GM18498 (cell line): ENCODE measurements around the gene SLCO4A1.
"Not testable (repeated sequence)": the region's sequence is repeated elsewhere in the genome, so short reads cannot be mapped to it uniquely, and the experiment has no call there.

Source experiments
- ATAC-seq: cut with Tn5 transposase; IDR thresholded peaks from one replicate; pipeline ENCODE4 v1.9.1; 2021; ENCODE audit warnings: mild to moderate bottlenecking, moderate library complexity; ENCODE audit not compliant: unreplicated experiment

SLCO4A1 gene

GRCh38 chr20:62679978-62680589 is 37.8 kb downstream of the SLCO4A1 start:
- no peak for ATAC-seq

GRCh38 chr20:62682912-62683517 is 40.7 kb downstream of the SLCO4A1 start:
- ATAC-seq: no peak

- not testable (repeated sequence) for ATAC-seq
Measured at GRCh38 chr20:62683660-62684322, 41.5 kb downstream of the SLCO4A1 start.

DNA sequence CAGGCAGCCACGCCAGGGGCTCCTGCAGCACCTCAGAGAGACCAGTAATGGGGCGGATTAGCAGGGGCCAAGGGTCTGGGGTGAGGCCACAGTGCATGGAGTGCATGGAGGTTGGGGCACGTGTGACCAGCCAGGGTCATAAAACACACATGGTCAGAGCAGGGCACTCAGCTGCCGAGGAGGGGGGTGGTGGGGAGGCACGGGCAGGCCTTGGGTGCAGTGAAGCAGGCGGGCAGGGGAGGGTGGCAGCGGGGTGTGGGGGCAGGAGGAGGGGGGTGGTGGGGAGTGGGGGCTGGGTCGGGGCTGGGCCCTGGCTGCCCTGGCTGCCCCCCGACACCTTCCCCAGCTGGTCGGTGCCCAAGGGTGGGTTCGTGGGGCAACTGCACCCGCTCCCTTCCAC is 42.7 kb downstream of the SLCO4A1 start:
- no peak for ATAC-seq

DNA sequence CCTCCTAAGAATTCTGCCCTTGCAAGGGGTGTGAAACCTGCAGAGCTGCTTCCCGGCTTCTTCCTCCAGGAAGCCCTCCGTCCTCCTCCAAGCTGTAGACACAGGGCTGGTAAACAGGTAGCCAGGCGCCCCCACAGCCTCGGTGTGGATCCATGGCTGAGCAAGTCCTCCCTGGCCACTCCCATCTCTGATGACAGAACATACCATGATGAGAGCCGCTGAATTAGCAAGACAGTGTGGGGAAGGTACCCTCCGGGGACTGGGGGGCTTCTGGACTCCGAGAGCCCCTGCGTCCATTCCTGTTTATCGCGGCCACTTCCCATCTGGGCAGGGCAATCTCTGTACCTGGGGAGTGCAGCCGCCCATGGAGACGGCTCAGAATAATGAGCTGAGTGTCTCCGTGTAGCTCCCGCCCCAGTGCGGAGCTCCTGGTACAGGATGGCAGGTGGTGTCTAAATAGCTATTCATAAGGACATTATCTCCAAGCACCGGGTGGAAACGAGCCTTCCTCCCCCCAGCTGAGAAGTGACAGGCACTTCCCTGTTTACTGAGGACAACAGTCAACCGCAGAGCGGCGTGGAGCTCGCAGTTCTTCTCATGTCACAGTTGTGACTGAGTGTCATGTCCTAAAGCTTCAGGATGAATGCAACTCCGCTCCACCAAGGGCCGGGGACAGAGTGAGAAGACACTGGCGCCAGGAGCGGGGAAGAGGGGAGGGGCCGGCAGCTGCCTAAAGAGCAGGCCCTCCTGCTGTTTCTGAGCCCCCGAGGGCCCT is 43.7 kb downstream of the SLCO4A1 start:
- ATAC-seq: no peak

- ATAC-seq: no peak
Measured at GRCh38 chr20:62686869-62687830, 44.8 kb downstream of the SLCO4A1 start.

GRCh38 chr20:62688083-62688482 is 45.8 kb downstream of the SLCO4A1 start:
- no peak for ATAC-seq

DNA sequence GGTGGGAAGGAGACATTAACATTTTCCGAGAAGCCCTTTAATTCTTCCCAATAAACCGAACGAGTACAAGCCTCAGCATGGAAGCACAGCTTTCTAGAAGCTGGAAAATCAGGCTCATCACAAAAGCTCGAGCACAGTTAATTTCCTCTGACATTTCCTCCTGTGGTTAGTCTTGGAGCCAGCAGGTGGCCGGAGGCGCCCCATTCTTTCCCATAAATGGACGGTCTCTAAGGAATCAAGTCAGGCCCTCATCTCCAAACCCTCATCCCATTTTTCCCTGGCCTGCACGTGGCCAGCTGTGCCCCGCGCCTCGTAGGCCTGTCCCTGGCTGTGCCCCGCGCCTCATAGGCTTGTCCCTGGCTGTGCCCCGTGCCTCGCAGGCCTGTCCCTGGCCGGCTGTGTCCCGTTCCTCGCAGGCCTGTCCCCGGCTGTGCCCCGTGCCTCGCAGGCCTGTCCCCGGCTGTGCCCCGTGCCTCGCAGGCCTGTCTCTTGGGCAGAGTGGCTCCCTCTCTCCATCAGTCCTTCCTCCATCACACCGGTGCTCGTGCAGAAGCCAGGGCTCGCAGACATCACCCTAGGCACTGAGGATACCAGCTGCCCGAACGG is 46.7 kb downstream of the SLCO4A1 start:
- no peak for ATAC-seq

DNA sequence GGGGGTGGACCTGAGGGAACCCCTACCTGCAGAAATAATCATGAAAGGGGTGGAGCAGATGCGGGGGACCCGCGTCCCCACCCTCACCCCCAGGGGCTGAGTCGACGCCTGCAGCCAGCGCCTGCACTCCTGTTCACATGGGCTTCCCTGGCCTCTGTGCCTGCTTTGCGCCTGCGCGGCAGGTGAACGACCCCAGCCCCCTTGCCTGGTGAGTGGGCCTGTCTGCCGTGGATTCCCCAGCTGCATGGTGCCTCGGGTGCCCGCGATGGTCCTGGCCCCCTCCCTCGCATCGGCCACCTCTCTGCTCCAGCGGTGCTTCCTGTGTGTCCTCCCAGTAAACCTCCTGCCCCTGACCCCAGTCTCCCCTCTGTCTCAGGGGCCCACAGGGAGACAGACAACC is 47.6 kb downstream of the SLCO4A1 start:
- no peak for ATAC-seq

GRCh38 chr20:62690261-62690820 is 48.0 kb downstream of the SLCO4A1 start:
- ATAC-seq: no peak

DNA sequence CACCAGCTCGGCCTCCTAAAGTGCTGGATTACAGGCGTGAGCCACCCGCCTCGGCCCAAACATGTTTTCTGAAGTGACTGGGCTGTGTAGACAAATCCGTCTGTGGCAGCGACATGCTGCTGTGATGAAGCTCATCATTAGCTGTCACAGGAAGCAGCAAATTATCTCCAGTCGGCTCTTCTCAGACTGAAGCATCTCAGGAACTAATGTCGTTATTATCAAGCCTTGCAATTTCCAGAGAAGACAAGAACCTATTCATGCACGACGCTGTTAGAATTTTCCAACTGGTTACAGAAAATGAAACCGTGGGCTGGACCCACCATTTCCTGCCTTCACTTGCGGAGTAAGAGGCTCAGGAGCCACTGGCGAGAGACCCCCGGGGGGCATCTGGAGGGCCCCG is 49.2 kb downstream of the SLCO4A1 start:
- ATAC-seq: no peak

DNA sequence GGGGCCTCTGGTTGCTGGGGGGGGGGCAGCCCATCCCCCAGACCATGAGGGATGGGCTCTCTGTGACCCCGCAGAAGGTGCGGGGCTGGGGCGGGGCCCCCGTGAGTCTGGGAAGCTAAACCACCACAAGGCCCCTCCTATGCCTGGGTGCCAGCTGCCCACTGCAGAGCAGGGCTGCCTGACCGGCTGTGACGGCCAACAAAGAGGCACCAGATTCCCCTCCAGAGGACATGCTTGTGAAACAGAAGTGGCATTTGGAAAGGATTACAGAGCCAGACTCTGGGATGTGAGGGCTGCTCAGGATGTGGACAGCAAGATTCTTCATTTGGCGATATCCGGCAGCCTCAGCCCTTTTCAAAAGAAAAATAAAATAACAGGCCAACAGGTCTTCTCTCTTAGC is 49.9 kb downstream of the SLCO4A1 start:
- no peak for ATAC-seq

GRCh38 chr20:62692801-62693523 is 50.7 kb downstream of the SLCO4A1 start:
- no peak for ATAC-seq

DNA sequence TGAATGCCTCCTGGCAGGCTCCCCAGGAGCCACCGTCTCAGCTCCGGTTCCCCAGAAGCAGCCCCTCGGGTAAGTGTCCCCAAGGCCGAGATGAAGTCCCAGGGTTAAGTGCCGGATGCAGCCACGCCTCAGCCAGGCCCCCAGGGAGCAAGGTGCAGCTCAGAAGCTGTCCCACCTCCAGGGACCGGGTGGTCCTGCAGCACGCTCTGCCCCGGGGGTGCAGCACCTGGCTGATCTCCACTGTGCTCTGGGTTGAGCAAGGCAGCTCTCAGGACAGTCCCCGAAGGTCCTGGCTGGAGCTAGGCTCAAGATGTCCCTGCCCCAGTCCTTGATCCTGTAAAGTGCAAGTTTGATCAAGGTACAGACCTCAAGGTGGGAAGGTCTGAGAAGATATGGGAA is 51.2 kb downstream of the SLCO4A1 start:
- ATAC-seq: no peak

DNA sequence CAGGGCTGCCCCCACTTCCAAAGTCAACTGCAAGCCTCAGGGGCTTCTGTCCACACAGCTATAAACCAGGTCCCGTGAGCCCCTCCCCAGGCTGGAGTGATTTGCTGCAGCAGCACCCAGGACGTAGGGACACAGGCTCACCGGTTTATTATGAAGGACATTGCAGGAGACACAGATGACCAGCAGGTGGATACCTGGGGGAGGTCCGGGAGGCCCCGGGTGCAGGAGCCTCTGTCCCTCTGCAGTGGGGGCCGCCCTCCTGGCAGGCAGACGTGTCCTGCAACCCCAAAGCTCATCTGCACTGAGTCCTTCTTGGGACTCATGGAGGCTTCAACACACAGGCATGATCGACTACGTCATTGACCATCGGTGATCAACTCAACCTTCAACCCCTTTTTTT is 51.8 kb downstream of the SLCO4A1 start:
- no peak for ATAC-seq

GRCh38 chr20:62694868-62695267 is 52.6 kb downstream of the SLCO4A1 start:
- no peak for ATAC-seq

- no peak for ATAC-seq
Measured at GRCh38 chr20:62695448-62696414, 53.4 kb downstream of the SLCO4A1 start.

- no peak for ATAC-seq
Measured at GRCh38 chr20:62696434-62696957, 54.2 kb downstream of the SLCO4A1 start.
